Tibial artery (tissue), 4 donors: Measurements from ENCODE around the gene PBXIP1.

Experiments used
- DNase-seq, 2 donors: peaks; one replicate each; pipeline ENCODE4 v3.0.0-alpha.2; 2019
- H3K27ac ChIP-seq, 2 donors: fragments of 200-600 bp; sonication (generic) in 1 of 2; 1 replicate in 1 of 2; 2 replicates in 1 of 2; pipeline ENCODE4 v1.5.1; 2018 to 2019; ENCODE audit warnings: mild to moderate bottlenecking in 1 of 2
- H3K27me3 ChIP-seq, 2 donors: fragments of 200-600 bp; sonication (generic) in 1 of 2; one replicate each; pipeline versions ENCODE4 v1.5.1 to v1.6.0; 2016 to 2019
- H3K36me3 ChIP-seq, 3 donors: fragments of 200-600 bp; sonication (generic) in 2 of 3; one replicate each; pipeline ENCODE4 v1.5.1; 2016 to 2019; ENCODE audit warnings: mild to moderate bottlenecking in 2 of 3
- H3K4me1 ChIP-seq, 4 donors: fragments of 200-600 bp; sonication (generic) in 2 of 4; 1 replicate in 3 of 4; 2 replicates in 1 of 4; pipeline ENCODE4 v1.5.1; 2016 to 2019
- H3K4me3 ChIP-seq, 2 donors: fragments of 200-600 bp; sonication (generic) in 1 of 2; 1 replicate in 1 of 2; 2 replicates in 1 of 2; pipeline ENCODE4 v1.5.1; 2018 to 2019; ENCODE audit warnings: mild to moderate bottlenecking in 2 of 2
- H3K9me3 ChIP-seq, 3 donors: fragments of 200-600 bp; sonication (generic) in 1 of 3; one replicate each; pipeline ENCODE4 v1.5.1; 2016 to 2019
- intact Hi-C: fragments of 100-400 bp; cut with DNase I; formaldehyde crosslinking; loops from one replicate; pipeline ENCODE4 v1.15.0; 2023; ENCODE audit warnings: low total_unique reads
- TF ChIP-seq, protein P1 (sequence below), 2 experiments: fragments of 200-600 bp in 1 of 2; fragments of 450-650 bp in 1 of 2; IDR thresholded peaks; one replicate each; pipeline ENCODE4 v1.5.1; 2017 to 2019; ENCODE audit warnings: antibody characterized with exemption in 2 of 2, mild to moderate bottlenecking in 1 of 2, moderate library complexity in 1 of 2

The PBXIP1 gene

DNA sequence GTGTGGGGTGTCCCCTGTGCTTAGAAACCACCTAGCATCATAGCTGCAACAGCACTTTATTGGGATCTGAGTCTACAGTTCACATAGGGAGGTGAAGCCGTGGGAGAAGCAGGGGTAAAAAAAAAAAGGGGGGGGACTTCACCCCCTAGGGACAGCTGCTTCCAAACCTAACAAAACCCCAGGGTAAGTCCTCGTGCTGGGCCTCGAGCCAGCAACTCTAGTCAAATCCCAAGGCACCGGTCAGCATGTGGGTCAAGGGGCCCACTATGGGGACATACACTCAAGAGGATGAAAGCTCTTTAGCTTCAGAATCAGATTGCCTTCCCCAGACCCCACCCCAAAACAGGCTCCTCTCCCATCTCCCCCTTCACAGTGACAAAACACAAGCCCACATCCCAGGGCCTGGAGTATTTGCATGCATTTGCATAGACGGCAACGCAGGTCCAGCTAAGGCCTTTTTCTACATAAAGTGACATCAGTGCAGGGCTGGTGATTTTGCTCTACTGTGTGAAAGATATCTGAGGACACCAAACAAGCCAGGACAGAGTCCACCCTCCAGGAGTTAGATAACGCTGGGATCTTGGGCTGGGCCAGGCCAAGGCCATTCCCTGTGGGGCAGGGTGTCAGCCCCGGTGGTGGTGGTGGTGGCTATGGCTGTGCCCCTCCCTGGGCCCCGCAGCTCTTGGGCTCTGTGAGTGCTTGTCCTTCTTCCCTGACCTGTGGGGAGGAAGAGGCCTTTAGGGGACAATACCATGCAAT is 11.3 kb downstream of the PBXIP1 start:
- Histone ChIP-seq H3K27me3 (no peaks in the 10 kb centered on the region), H3K4me1 (peaks cover 0 to 38% (median 15%) of the 10 kb centered on the region in 4 donors), H3K4me3 (no peak overlapping the region), H3K36me3 (peaks cover 6 to 45% (median 28%) of the 10 kb centered on the region in 3 donors), H3K9me3 (no peaks in the 10 kb centered on the region), H3K27ac (peak overlapping the region; percentile 41 to 56)
- no peak for DNase-seq
- TF ChIP-seq, protein P1, sequence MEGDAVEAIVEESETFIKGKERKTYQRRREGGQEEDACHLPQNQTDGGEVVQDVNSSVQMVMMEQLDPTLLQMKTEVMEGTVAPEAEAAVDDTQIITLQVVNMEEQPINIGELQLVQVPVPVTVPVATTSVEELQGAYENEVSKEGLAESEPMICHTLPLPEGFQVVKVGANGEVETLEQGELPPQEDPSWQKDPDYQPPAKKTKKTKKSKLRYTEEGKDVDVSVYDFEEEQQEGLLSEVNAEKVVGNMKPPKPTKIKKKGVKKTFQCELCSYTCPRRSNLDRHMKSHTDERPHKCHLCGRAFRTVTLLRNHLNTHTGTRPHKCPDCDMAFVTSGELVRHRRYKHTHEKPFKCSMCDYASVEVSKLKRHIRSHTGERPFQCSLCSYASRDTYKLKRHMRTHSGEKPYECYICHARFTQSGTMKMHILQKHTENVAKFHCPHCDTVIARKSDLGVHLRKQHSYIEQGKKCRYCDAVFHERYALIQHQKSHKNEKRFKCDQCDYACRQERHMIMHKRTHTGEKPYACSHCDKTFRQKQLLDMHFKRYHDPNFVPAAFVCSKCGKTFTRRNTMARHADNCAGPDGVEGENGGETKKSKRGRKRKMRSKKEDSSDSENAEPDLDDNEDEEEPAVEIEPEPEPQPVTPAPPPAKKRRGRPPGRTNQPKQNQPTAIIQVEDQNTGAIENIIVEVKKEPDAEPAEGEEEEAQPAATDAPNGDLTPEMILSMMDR (IDR thresholded peaks at IDR 0.05): no peak
- intact Hi-C loops: no loop called here

DNA sequence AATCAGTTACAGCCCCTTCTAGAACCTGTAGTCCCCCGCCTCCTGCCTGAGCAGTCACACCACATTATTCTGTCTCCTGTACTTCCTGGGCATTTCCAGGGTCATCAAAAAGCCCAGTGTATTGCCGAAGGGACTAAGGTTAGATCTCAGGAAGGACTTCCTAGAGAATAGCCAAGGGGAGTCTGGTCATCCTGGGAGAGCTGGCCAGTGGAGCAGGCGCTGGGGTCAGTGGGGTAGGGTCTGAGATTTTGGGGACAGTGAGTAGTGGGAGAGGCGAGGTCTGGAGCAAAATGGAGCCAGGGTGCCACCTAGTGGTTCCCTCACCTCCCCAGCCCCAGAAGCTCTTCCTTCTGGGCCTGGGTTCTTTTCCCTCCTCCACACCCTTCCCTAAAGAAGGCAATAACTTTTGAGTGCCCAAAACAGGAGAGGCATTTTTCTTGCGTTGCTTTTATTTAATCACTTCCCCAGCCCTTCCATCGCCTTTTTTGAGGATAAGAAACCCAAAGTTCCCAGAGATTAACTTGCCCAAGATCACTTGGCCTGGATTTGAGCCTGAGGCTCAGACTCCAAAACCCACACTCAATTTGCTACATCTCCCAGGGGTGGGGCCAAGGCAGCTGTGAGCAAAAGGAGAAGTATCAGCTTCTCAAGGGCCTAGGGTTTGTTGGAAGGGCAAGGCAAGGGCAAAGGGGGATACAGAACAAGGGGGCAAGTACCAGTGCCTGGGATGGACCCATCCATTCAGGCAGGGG is 12.1 kb downstream of the PBXIP1 start:
- no peak for DNase-seq
- TF ChIP-seq, protein P1 (IDR thresholded peaks at IDR 0.05): peak; percentile 52 to 59
- Histone ChIP-seq H3K27ac (peak overlapping the region; percentile 24 to 56), H3K4me3 (no peak overlapping the region), H3K9me3 (no peaks in the 10 kb centered on the region), H3K36me3 (peaks cover 6 to 40% (median 28%) of the 10 kb centered on the region in 3 donors), H3K4me1 (peaks cover 0 to 38% (median 15%) of the 10 kb centered on the region in 4 donors), H3K27me3 (no peaks in the 10 kb centered on the region)
- intact Hi-C loops: no loop called here

DNA sequence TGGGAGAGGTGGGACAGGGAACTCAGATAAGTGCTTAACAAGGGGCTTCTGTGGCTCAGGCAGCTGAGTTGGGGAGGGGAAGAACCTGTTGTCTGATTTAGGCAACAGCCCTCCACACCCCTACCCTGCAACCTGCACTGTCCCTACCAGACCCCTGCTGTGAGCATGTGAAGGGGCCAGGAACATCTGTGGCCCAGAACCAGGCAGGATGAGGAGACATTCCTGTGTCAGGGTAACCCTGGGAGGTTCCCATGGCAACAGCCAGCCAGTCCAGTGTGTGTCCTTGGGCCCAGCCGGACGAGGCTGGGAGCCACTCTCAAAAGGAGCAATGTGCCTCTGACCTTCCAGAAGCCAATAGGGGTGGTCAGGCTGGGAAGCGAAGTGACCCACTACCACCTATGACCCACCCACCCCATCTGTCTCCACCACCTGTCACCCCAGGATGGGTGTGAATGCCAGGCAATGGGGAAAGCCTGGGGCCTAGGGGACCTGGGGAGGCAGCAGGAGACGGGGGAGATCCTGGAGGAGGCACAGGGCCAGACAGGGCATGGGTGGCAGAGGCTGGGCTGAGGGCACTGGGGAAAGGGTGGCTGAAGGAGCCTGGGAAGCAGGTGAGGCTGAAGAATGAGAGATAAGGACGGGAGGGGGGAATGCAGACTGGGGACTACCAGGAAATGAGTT is 14.4 kb downstream of the PBXIP1 start:
- TF ChIP-seq, protein P1 (IDR thresholded peaks at IDR 0.05): no peak
- H3K27me3 ChIP-seq: no peaks in the 10 kb centered on the region
- intact Hi-C loops: no loop called here
- no peak for DNase-seq
- H3K4me3 ChIP-seq: no peak overlapping the region
- no peaks in the 10 kb centered on the region for H3K9me3 ChIP-seq
- peak overlapping the region; percentile 10 to 24 for H3K27ac ChIP-seq
- H3K4me1 ChIP-seq: peaks cover 0 to 51% (median 26%) of the 10 kb centered on the region in 4 donors
- H3K36me3 ChIP-seq: peaks cover 0 to 20% (median 10%) of the 10 kb centered on the region in 3 donors

DNA sequence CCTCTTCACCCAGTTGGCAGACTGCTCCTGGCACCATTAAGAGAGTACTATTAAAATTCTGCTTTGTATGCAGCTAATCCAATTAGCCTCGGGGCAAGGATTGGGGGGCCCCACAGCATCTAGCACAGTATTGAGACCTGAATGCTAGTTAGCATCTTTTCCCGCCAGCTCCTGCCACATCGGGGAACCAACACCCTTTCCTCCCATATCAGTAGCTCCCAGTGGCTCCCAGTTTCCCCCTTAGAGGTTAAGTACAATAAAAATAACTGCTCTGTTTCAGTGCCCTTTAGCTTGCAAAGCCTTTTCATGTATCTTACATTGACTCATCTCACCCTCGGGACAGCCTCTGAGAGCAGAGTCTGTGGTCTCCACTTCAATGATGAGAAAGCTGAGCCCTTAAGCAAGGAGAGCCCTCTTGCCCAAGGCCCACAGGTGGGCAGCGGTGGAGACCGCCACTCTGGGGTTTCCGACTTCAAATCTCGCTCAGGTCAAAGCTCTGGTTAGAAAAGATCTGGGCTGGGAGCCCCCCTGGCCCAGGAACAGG is 15.2 kb downstream of the PBXIP1 start:
- H3K4me1 ChIP-seq: peaks cover 0 to 55% (median 29%) of the 10 kb centered on the region in 4 donors
- peaks cover 0 to 13% (median 5%) of the 10 kb centered on the region in 3 donors for H3K36me3 ChIP-seq
- H3K27me3 ChIP-seq: no peaks in the 10 kb centered on the region
- no peaks in the 10 kb centered on the region for H3K9me3 ChIP-seq
- no peak overlapping the region for H3K4me3 ChIP-seq
- intact Hi-C loops: no loop called here
- TF ChIP-seq, protein P1 (IDR thresholded peaks at IDR 0.05): no peak
- H3K27ac ChIP-seq: peak overlapping the region in 1 of 2 donors; percentile 94
- no peak for DNase-seq

DNA sequence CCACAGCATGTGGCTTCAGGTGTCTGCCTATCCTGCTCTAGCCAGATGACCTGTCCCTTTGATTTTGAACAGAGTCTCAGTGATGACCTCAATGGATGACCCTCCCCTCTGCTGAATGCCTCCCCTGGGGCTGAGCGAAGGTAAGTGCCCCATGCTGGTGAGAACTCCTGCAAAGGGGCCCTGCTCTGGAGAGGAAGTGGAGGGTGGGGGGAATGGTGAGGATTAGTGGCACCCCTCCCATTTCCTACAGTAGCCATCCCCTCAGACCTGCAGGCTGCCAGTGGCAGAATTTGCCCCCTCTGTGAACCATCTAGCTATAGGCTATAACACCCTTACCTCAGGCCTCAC is 15.7 kb downstream of the PBXIP1 start:
- Histone ChIP-seq H3K27ac (peak overlapping the region; percentile 2 to 94), H3K27me3 (no peaks in the 10 kb centered on the region), H3K36me3 (peaks cover 0 to 7% (median 5%) of the 10 kb centered on the region in 3 donors), H3K4me3 (no peak overlapping the region), H3K9me3 (no peaks in the 10 kb centered on the region), H3K4me1 (peaks cover 0 to 60% (median 34%) of the 10 kb centered on the region in 4 donors)
- TF ChIP-seq, protein P1 (IDR thresholded peaks at IDR 0.05): no peak
- intact Hi-C loops: no loop called here
- no peak for DNase-seq
